GM19025 (cell line): ENCODE measurements around the gene DSE.
"Not testable (repeated sequence)": the region's sequence is repeated elsewhere in the genome, so short reads cannot be mapped to it uniquely, and the experiment has no call there.

Experiments used
- ATAC-seq: cut with Tn5 transposase; IDR thresholded peaks from one replicate; pipeline ENCODE4 v1.9.1; 2021; ENCODE audit warnings: mild to moderate bottlenecking, low read depth, moderate library complexity; ENCODE audit not compliant: unreplicated experiment

The DSE gene

GRCh38 chr6:116370760-116371119 lies at the start of gene DSE:
Gene DSE, plus strand, starts transcription at chr6:116370947. Its CDS starts 28,304 bp downstream, at chr6:116399251.
- peak; percentile 83 for ATAC-seq

GRCh38 chr6:116321933-116322332 lies 48.8 kb upstream of the DSE start:
- ATAC-seq: not testable (repeated sequence)

GRCh38 chr6:116323863-116324262 lies 46.9 kb upstream of the DSE start:
- no peak for ATAC-seq

GRCh38 chr6:116325634-116326132 lies 45.1 kb upstream of the DSE start:
- ATAC-seq: not testable (repeated sequence)

GRCh38 chr6:116326181-116326671 lies 44.5 kb upstream of the DSE start:
- no peak for ATAC-seq

- no peak for ATAC-seq
Observed at GRCh38 chr6:116326996-116327395, 43.8 kb upstream of the DSE start.

GRCh38 chr6:116327803-116328527 lies 42.8 kb upstream of the DSE start:
- ATAC-seq: no peak

- no peak for ATAC-seq
Observed at GRCh38 chr6:116328528-116328903, 42.2 kb upstream of the DSE start.

- no peak for ATAC-seq
Observed at GRCh38 chr6:116329156-116329555, 41.6 kb upstream of the DSE start.

GRCh38 chr6:116330511-116330910 lies 40.2 kb upstream of the DSE start:
- no peak for ATAC-seq

- ATAC-seq: no peak
Observed at GRCh38 chr6:116332096-116332495, 38.7 kb upstream of the DSE start.

GRCh38 chr6:116334638-116335409 lies 35.9 kb upstream of the DSE start:
- not testable (repeated sequence) for ATAC-seq

- ATAC-seq: no peak
Observed at GRCh38 chr6:116335612-116336215, 35.0 kb upstream of the DSE start.

GRCh38 chr6:116338943-116339342 lies 31.8 kb upstream of the DSE start:
- no peak for ATAC-seq

GRCh38 chr6:116340625-116341024 lies 30.1 kb upstream of the DSE start:
- ATAC-seq: not testable (repeated sequence)

GRCh38 chr6:116349216-116349615 lies 21.5 kb upstream of the DSE start:
- no peak for ATAC-seq

- ATAC-seq: no peak
Observed at GRCh38 chr6:116351101-116351500, 19.6 kb upstream of the DSE start.

GRCh38 chr6:116352515-116353471 lies 18.0 kb upstream of the DSE start:
- ATAC-seq: peak; percentile 65

GRCh38 chr6:116354236-116354635 lies 16.5 kb upstream of the DSE start:
- ATAC-seq: no peak

GRCh38 chr6:116355796-116356195 lies 15.0 kb upstream of the DSE start:
- no peak for ATAC-seq
